CD4-positive, alpha-beta T cell treated with Interleukin-15 for 1 hour (primary cell): ENCODE results near the gene PDLIM5.
"Not testable (repeated sequence)": the region's sequence is repeated elsewhere in the genome, so short reads cannot be mapped to it uniquely, and the experiment has no call there.

ENCODE experiments used
- DNase-seq: peaks from one replicate; pipeline ENCODE4 v3.0.0-alpha.2; 2020

Gene PDLIM5

GRCh38 chr4:94613248-94613647, 161.5 kb downstream of the PDLIM5 start:
- DNase-seq, result no peak

- no peak for DNase-seq
Measured at GRCh38 chr4:94615451-94615850, 163.7 kb downstream of the PDLIM5 start.

- no peak for DNase-seq
Measured at GRCh38 chr4:94621491-94622080, 169.8 kb downstream of the PDLIM5 start.

- no peak for DNase-seq
Measured at GRCh38 chr4:94623126-94623911, 171.6 kb downstream of the PDLIM5 start.

- no peak for DNase-seq
Measured at GRCh38 chr4:94626942-94627341, 175.2 kb downstream of the PDLIM5 start.

GRCh38 chr4:94629058-94629457, 177.3 kb downstream of the PDLIM5 start:
- not testable (repeated sequence) for DNase-seq

GRCh38 chr4:94629837-94630236, 178.1 kb downstream of the PDLIM5 start:
- DNase-seq, result no peak

- DNase-seq, result no peak
Measured at GRCh38 chr4:94634271-94634670, 182.5 kb downstream of the PDLIM5 start.

- no peak for DNase-seq
Measured at GRCh38 chr4:94635177-94635576, 183.4 kb downstream of the PDLIM5 start.

- no peak for DNase-seq
Measured at GRCh38 chr4:94636004-94636403, 184.3 kb downstream of the PDLIM5 start.

GRCh38 chr4:94639298-94639697, 187.6 kb downstream of the PDLIM5 start:
- no peak for DNase-seq

GRCh38 chr4:94640151-94640550, 188.4 kb downstream of the PDLIM5 start:
- no peak for DNase-seq

GRCh38 chr4:94641702-94642560, 190.2 kb downstream of the PDLIM5 start:
- no peak for DNase-seq

- DNase-seq, result no peak
Measured at GRCh38 chr4:94642561-94642866, 190.8 kb downstream of the PDLIM5 start.

- DNase-seq, result no peak
Measured at GRCh38 chr4:94648699-94649098, 197.0 kb downstream of the PDLIM5 start.

- no peak for DNase-seq
Measured at GRCh38 chr4:94649381-94650133, 197.8 kb downstream of the PDLIM5 start.

- no peak for DNase-seq
Measured at GRCh38 chr4:94650134-94650495, 198.4 kb downstream of the PDLIM5 start.

GRCh38 chr4:94650690-94651089, 198.9 kb downstream of the PDLIM5 start:
- no peak for DNase-seq

- no peak for DNase-seq
Measured at GRCh38 chr4:94653095-94653649, 201.4 kb downstream of the PDLIM5 start.

GRCh38 chr4:94653984-94654609, 202.4 kb downstream of the PDLIM5 start:
- DNase-seq, result no peak

- DNase-seq, result no peak
Measured at GRCh38 chr4:94654714-94655113, 203.0 kb downstream of the PDLIM5 start.

- no peak for DNase-seq
Measured at GRCh38 chr4:94660614-94661013, 208.9 kb downstream of the PDLIM5 start.
